HG03196 (cell line): ENCODE results near the gene AACS.

Source experiments
- ATAC-seq: cut with Tn5 transposase; IDR thresholded peaks from one replicate; pipeline ENCODE4 v1.9.1; 2021; ENCODE audit not compliant: unreplicated experiment

AACS gene

DNA sequence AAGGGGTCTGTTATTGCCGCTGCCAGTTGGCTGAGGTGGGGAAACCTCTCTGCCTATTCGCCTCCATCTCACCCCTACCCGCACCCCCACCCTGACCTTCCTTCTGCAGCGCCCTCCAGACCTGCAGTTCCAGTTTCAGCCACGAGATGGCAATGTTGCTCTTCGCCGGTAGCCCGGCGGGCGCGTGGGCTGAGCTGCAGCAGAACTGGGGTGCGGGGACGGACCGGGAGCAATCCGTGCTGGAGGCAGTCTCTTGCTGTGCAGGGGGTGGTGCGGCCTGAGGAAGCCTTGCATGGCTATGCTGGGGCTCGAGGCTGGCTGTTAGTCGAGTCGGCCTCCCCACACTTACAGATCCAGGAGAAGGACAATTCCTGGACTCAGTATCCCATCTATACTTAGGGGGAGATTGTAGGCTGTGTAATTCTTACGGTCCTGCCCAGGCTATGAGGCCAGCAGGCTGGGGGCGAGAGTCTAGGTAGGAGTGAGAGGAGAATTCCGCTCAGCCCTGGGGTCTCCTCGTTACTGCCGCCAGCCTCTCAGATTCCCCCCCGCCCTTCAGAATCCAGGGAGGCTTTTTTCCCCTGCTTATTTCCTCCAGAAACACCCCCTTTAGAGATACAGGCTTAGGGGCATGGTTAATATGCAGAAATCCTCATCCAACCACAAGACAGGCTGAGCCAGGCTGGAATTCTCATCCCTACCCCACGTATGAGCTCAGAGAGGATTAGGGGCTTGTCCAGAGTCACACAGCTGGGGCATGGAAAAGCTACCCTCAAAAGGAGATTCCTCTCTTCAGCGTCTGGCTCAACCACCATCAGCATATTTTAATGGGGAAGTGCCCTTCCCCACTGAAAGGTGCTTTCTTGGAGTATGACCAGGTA lies 118.2 kb downstream of the AACS start:
- ATAC-seq, result peak; percentile 73

DNA sequence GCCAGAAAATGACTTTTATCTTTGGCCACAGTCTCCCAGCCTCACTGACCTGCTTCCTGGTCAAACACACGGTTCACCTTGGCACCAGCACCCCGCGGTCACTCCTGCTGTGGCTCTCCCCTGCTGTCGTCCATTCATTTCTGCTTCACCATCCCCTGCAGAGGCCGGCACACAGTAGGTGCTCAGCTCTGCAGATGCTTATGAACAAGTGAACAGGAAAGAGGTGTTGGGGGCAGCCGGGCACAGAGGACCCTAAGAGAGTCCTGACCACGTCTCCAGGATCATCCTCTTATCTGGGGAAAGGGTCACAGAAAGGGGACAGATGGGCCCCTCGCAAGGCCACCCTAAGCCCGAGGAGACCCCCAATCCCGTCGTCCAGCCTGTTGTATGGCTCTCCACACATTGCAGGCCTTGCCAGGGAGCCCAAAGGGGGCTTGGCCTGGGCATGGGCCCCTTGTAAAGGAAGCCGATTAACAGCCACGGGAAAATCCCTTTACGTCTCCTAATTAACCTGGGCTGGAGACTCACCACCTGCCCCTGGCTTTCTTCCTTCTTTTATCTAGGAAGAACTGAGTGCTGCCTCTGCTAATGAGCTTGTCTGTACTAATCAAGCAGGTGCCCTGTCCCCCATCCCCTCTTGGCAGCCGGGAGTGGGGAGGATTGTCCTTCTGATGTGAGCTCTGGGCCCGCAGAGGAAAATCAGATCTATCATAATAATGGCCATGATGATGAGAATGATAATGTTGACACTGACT lies 119.2 kb downstream of the AACS start:
- ATAC-seq, result no peak

DNA sequence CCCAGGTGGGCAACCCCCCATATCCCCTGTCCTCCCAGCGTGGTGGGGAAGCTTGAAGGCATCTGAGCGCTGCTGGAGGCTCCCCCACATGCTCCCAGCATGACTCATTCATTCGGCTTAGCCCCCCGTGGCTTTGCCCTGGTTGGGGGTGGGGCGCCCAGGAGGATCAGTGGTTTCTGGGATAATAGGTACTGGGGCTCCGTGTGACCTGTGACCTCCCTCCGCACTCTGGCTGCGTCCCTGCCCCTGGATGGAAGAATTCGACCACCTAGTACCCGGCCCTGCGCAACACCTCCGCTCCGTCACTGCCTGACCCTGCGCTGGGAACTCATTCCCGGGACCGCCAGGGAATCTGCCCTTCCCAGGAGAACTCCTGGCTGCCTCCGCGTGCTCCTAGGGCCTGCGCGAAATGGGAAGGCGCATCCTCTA lies 120.1 kb downstream of the AACS start:
- no peak for ATAC-seq

DNA sequence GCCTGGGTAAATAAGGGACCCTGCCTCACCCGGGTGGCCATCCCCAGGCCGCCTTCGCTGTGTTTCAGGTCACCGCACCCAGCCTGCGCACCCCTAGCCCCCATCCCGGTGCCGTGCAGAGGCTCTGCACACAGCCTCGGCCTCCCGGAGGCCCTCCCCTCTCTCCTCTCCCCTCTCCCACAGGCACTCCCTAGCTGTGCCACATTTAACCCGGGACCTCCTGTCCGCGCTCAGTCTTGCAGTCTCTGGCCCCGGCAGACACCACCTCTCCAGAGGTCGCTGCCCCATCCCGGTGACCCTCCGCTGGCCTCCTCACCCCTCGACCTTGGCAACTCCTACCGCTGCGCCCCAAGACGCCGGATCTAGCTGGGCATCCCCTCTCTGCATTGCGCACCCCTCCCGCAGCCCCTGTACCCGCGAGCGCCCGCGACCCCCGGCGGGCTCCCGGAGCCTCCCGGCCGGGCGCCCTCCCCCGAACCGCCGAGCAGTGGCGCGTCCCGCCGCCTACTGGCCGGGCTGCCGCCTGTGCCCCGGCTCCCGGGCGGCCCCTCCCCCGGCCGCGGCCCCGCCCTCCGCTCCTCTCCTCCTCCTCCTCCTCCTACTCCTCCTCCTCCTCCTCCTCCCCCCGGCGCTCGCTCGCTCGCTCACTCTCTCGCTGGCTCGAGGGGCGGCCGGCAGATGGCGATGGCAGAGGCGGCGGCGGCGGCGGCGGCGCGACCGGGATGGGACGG lies 120.7 kb downstream of the AACS start, which contains the start of gene TMEM132B:
TMEM132B (plus strand) TSS at position 647 of the 731 bp plus-strand sequence.
- no peak for ATAC-seq

DNA sequence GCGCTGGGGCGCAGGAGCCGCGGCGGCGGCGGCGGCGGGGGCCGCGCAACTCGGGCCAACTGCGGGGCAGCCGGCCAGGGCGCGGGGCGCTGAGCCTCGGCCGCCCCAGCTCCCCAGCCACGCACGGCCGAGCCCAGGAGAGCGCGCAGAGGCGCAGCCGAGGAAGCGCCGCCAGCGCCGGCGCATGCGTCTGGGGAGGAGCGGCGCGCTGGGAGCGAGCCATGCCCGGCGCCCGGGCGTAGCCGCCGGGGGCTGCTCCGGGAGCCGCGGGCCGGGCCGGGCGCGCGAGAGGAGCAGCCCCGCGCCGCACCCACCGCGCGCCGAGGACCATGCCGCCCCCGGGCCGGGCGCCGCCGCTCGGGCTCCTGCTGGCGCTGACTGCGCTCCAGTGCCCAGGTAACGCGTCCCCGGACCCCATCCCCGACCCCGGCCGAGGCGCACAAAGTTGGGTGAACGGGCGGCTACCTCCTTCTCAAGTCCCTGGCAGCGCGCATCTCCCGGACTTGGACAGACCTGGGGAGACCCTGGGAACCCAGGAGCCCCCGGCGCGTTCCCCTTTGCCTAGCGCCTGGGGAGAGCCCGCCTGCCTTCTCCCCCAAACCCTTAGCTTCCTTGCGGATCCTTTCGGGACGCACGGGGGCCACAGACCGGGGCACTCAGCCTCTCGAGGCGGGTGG lies 121.4 kb downstream of the AACS start:
- ATAC-seq, result no peak

DNA sequence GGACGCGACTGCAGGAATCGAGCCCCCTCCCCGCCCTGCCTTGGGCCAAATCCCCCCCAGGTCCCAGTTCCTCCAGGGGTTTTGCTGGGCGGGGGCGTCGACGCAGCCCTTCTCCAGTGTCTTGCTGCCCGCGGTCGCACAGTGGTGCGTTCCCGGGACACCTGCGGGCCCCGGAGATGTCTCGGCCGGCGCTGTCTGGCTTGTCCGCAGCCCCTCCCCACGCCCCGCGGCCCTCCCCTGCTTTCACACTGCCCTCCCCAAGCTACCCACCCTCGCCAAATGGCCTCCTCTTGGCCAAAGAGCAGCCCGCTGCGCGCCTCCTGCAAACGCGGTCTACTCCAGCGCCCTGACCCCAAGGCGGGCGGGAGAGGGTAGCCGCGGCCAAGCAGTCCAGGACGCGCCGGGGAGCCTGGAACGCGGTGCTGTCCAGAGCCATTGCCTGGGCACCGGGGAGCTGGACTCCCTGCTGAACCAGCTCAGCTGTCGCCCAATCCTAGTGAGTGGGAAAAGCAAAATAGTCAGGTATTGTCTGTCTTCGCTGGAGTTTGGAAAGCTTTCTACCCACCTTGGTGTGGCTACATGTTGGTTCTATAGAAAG lies 122.0 kb downstream of the AACS start:
- no peak for ATAC-seq

DNA sequence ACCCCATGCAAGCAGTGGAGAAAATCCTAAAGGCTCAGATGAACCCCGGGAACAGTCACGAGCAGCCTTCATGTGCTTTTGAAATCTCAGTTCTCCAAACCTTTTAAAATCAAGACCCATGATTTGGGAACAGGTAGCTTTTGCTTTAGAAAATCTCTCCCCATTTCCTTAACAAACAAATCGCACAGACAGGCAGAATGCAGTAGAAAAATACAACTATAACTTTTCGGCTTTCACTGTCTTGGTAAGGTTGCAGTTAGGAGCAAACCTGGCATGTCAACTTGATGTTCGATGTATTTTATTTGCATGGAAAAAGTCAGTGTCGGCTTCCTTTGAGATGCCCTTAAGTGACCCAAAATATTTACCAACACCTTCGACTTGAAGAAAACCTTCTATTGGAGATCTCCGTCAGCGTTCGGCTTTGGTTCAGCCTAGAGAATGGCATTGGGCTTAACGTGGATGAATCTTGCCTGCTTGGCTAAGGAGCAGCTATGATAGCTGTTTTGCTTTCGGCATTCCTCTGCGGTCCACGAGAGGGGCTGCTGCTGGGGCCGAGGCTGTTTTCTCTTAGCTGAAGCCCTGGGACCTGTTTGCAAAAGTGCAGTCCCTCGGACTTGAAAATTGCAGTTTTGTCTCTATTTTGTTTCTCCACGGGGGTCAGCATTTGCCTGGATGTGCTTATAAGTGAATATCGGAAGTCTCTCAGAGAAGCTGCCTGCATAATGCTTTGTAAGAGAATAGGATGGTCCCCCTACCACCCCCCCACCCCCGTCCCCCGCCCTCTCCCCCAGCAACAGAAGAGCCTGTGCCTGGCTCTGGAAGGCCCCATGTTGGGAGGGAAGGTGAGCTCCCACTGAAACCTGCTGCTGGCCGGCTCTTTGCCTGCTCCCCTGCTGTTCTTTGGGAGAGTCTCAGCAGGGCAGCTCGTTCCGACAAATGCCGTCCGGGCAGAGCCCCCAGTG lies 122.8 kb downstream of the AACS start:
- no peak for ATAC-seq

DNA sequence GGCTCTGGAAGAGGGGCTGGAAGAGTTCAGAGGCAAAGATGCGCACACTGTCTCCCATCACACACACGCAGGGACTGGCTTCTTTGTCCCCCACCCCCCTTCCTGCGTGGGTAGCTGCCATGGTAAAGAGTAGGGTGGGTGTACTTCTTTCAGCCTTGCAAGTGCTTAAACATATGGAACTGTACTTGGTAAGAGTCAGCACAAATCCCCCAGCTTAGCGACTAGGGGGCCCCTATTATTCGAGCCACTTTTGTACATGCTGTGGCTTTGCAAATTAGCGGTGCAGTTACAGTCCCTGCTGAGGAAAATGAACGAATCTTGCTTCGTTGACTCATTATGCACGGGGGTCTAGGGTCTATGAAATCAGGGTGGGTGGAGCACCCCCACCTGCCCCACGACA lies 123.8 kb downstream of the AACS start:
- ATAC-seq, result no peak

DNA sequence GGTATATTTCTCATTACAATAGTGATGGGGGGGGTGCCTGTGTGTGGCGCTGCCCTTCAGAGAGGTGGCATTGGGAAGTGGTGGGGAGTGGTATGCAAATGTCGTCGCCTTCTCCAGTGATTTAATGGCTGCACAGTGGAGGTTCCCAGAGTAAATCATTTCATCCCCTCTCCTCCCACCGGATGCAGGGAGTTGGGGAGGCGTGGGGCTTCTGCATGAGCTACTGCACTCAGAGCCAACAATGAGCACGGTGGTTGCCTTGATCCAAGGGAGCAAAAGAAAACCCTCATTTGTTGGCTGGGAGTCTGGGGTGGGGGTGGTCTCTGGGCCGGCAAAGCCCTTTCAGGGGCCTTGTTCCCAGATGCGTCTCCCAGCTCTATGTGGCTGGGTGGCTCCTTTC lies 124.3 kb downstream of the AACS start:
- ATAC-seq, result no peak

DNA sequence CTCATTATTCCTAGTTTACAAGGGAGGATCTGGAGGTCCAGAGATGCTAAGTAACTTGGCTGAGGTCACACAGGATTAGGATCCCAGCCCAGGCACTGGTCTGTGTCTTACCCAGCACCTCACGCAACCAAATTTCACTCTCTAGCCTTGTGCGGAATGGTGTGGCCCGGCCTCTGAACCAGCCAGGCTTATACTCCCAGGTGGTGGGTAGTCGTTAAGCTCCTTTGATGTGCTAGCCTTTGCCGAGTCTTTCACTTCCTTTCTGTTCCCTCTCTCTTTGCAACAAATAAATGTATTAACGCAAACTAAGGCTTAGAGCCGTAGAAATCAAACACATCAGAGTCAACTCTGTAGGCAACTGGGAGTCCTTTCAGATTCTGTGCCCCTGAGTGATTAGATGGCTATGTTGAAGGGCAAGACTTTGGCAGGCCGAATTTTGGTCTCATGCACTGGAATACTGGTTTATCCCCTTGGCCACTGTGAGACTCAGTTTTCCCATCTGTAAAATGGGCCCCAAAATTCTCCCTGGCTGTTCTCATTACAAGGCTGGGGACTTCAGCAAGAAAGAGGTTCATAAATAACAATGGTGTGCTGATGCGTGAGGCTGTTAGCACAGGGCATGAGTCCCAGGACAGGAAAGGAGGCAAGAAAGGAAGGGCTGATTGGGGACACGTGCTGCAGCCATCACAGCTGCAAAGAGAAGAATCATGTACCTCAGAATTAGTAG lies 126.3 kb downstream of the AACS start:
- no peak for ATAC-seq

DNA sequence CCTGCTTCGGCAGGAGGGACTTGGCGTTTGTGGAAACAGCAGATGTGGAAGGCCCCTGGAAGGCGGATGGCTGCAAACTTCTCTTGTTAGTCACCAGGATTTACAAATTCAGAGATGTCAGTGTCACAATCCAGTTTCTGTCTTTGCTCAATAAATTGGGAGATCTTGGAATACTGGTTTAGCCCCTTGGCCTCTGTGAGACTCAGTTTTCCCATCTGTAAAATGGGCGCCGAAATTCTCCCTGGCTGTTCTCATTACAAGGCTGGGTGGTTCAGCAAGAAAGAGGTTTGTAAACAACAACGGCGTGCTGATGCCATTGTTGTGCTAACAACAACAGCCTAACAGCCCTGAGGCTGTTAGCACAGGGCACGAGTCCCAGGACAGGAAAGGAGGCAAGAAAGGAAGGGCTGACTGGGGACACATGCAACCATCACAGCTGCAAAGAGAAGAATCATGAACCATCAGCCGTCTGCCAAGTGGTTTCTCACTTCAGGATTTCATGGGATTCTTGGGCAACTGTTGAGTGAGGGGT lies 127.5 kb downstream of the AACS start:
- no peak for ATAC-seq
